ENCODE results near the gene TNK2.

- TF ChIP-seq ATF3 (IDR thresholded peaks at IDR 0.05; ENCODE audit: insufficient read depth, low read depth, low read length) = no peak
- no peak for TF ChIP-seq CTCF (IDR thresholded peaks at IDR 0.05; ENCODE audit: control extremely low read depth in 1 of 3, insufficient read depth in 1 of 3, low read depth in 1 of 3, low read length in 3 of 3)
- TF ChIP-seq EZH2 (IDR thresholded peaks at IDR 0.05; ENCODE audit: low read depth, low read length, severe bottlenecking) = no peak
- no peak for TF ChIP-seq POLR2A (IDR thresholded peaks at IDR 0.05; ENCODE audit: control extremely low read depth in 1 of 2, low read depth in 2 of 2, low read length in 2 of 2)
- TF ChIP-seq MAX (IDR thresholded peaks at IDR 0.05) = no peak
Observed at GRCh38 chr3:195893516-195893915, 14.8 kb downstream of the TNK2 start.
